GM21529 (cell line): ENCODE data around the gene SAMHD1.
"Not testable (repeated sequence)": the region's sequence is repeated elsewhere in the genome, so short reads cannot be mapped to it uniquely, and the experiment has no call there.

ENCODE experiments used
- ATAC-seq: cut with Tn5 transposase; IDR thresholded peaks from one replicate; pipeline ENCODE4 v1.9.1; 2021; ENCODE audit not compliant: unreplicated experiment

Gene SAMHD1

DNA sequence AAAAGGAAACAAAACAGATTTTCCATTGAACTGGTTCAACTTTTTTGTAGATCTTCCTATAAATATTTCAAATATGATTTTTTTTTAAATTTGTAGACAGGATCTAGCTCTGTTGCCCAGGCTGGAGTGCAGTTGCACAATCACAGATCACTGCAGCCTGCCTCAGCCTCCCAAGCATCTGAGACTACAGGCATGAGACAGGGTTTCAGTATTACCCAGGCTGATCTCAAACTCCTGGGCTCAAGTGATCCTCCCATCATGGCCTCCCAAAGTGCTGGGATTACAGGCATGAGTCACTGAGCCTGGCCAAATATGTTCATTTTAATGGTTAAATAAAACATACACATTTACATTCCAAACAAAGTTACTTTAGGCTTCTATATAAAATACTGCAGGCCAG lies 33.6 kb downstream of the SAMHD1 start:
- ATAC-seq, result no peak

DNA sequence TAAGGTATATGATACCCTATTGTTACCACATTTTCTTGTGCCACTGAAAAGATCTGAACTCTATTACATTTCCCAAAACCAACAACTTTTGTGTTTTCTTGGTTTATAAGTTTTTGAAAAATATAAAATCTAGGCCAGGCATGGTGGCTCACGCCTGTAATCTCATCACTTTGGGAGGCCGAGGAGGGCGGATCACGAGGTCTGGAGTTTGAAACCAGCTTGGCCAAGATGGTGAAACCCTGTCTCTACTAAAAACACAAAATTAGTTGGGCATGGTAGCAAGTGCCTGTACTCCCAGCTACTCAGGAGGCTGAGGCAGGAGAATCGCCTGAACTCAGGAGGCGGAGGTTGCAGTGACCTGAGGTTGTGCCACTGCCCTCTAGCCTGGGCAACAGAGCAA lies 34.3 kb downstream of the SAMHD1 start:
- ATAC-seq, result no peak

- ATAC-seq, result no peak
These were observed 35.3 kb downstream of the SAMHD1 start for GRCh38 chr20:36916199-36916598.

DNA sequence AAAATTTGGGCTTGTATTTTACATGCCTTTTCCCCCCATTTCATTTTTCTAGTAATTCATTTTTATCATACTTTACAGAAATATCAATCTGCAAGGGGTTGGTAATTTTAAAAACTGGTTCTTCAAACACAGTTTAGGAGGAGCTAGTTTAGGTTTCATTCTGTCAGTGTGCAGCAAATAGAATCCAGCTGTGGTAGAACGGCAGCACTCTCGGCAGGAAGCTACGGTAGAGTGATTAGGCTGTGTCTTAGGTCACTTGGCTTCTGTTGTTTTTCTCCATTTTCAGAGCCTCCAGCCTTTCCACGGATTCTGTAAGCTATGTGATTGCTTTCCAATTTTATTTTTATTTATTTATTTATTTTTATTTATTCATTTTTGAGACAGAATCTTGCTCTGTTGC lies 42.9 kb downstream of the SAMHD1 start:
- no peak for ATAC-seq

DNA sequence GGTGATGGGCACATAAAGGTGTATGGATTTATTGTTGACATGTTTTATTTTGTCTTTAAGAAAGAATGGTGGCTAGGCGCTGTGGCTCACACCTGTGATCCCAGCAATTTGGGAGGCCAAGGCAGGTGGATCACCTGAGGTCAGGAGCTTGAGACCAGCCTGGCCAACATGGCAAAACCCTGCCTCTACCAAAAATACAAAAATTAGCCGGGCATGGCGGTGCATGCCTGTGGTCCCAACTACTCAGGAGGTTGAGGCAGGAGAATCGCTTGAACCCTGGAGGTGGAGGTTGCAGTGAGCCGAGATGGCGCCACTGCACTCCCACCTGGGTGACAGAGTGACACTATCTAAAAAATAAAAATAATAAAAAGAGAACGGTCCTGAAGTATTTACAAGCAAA lies 45.4 kb downstream of the SAMHD1 start:
- ATAC-seq, result not testable (repeated sequence)

DNA sequence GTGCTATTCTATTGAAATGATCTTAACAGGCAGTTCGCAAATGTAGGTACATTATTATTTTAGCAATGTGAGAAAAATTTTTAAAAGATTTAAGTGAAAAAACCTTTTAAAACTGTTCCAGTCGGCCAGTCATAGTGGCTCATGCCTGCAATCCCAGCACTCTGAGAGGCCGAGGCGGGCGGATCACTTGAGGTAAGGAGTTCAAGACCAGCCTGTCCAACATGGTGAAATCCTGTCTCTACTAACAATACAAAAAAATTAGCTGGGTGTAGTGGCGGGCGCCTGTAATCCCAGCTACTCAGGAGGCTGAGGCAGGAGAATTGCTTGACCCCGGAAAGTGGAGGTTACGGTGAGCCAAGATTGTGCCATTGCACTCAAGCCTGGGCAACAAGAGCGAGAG lies 45.9 kb downstream of the SAMHD1 start:
- ATAC-seq, result not testable (repeated sequence)

GRCh38 chr20:36904690-36905089 lies 46.8 kb downstream of the SAMHD1 start:
- ATAC-seq, result no peak

DNA sequence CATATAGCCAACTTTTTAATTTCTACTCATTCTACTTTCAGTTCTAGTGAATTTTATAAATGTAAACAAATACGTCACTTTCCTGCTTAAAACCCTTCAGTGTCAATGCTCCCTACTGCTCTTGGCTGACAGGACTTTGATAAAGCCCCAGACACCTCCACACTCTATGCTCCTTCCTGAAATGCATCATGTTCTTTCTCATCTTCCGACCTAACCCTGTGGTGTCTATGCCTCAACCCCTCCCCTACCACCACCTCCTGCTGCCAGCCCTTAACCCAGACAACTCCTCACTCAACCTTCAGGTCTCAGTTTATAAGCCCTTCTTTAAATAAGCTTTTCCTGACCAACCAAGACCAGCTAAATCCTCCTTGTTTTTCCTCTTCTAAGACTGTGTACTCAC lies 56.5 kb downstream of the SAMHD1 start:
- no peak for ATAC-seq

DNA sequence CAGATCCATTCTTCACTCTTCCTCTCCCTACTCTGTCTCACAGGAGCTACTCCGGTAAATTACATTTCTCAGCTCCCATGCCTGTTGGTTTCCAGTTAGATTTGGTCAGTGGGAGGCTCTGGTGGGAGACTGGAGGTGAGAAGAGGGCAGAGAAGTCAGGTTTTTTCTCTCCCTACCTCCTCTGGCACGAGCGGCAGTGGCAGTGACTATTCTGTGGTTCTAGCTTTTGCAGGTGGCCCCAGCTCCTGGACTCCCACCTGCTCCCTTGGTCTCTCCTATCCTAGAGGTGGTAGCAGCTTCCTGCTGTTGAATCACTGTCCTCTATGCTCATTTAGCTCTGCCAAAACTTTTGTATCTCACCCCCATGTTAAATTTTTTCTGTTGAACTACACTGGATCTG lies 57.7 kb downstream of the SAMHD1 start:
- ATAC-seq, result no peak

GRCh38 chr20:36891211-36891610 lies 60.3 kb downstream of the SAMHD1 start:
- ATAC-seq, result no peak

- no peak for ATAC-seq
These were observed 60.9 kb downstream of the SAMHD1 start for GRCh38 chr20:36890586-36890985.

- no peak for ATAC-seq
These were observed 62.5 kb downstream of the SAMHD1 start for GRCh38 chr20:36888880-36889516.

- ATAC-seq, result no peak
These were observed 63.8 kb downstream of the SAMHD1 start for GRCh38 chr20:36887752-36888090.

DNA sequence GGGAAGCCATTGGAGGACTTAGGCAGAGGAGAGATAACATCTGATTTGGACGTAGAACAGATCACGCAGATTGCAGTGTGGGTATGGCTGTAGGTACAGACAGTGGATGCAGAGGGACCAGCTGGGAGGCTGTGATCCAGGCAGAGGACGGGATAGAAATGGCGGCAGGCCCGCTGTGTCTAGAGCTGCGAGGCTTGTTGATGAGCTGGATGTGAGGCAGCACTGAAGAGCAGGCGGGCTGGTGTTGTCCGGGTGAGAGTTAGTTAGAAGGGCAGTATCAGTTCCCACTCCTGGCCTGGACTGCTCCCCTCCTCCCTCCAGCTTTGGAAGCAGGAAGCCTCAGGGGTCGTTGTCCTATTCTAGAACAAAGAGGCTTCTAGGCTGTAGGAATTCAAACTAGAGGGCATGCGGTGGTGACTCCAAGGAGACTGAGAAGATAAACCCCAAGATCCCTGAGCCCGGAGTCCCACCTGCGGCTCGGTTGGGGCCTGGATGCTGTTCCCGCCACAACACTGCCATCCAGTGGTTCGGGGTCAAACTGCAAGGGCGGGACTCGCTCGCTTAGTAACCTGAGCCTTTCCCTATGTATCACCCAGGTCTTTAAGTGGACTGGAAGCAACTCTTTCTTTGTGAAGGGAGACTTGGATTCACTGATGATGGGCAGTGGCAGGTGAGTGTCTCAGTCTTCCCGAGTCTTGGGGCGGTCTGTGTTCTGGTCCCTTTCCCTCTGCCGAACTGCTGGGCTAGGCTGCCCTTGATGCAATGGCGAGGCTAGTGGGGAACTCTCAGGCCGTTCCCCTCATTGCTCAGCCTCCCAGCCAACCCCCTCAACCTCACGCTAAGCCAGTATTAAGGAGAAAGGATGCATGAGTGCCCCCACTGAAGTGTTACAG lies 64.4 kb downstream of the SAMHD1 start:
- ATAC-seq, result peak; percentile 52

DNA sequence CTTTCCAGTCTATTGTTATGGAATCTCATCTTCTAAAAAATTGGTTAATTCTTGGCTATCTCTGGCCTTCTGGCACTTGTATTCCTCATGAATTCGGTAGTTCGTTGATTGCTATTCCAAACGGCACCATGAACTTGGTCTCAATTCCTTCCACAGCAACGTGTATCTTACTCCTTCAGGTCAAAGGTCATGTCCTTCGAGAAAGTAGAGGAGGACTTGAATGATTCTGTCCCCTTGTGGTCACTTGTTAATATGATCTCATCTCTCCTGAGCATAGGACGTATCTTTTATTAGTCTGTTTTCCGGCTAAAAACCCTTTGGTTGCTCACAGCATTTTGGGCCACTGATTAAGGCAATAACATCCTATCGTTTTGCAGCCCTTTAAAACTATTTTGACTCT lies 66.2 kb downstream of the SAMHD1 start:
- no peak for ATAC-seq

DNA sequence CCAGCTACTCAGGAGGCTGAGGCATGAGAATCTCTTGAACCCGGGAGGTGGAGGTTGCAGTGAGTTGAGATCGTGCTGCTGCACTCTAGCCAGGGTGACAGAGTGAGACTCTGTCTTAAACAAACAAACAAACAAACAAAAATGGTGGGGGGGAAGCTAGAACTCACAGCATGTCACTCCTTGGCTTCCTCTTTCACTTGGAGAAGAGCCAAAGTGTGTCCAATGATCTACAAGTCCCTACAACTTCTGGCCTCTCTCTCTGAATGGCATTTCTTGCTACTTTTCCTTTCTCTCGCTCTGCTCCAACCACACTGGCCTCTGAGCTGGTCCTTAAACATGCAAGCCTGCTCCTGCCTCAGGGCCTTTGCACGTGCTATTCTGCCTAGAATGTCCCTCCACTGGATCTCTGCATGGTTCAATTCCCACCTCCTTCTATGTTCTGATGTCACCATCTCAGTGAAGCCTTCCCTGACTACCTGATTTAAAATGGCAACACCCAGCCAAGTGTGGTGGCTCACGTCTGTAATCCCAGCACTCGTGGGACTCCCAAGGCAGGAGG lies 67.5 kb downstream of the SAMHD1 start:
- no peak for ATAC-seq

GRCh38 chr20:36881888-36882287 lies 69.6 kb downstream of the SAMHD1 start:
- peak; percentile 52 for ATAC-seq

DNA sequence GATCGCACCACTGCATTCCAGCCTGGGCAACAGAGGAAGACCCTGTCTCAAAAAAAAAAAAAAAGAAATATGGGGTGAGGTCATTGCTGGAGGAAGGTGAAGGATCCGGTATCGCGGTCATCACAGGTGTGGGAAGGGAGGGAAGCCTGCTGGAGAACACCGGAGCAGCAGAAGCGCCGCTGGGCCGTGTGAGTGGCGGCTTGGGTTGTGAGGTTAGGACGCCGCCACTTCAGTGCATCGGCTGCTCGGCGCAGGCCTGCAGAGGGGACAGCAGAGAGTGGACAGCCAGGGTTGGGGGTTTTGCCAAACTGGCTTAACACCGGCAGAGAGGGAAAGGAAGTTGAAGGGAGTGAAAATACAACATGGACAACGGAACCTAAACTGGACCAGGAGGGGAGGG lies 70.2 kb downstream of the SAMHD1 start:
- ATAC-seq, result no peak

DNA sequence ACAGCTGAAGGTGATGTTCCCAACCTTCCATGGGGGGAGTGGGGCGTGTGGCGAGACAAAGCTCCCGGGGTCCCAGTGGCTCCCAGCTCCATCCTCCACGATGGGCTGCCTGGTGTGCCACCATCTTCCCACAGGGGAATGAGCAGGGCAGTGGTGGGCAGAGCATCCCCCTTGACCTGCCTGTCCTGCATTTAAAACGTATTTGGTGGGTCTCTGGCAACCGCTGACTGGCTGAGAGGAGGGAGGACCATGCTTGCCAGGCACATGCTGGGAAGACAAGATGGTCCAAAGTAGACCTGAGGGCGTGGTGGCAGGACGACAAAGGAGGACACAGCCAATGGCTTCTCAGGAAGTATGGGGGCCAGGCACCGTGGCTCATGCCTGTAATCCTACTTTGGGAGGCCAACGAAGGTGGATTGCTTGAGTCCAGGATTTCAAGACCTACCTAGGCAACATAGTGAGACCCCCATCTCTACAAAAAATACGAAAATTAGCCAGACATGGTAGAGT lies 70.7 kb downstream of the SAMHD1 start:
- no peak for ATAC-seq

- no peak for ATAC-seq
These were observed 72.6 kb downstream of the SAMHD1 start for GRCh38 chr20:36878941-36879340.

DNA sequence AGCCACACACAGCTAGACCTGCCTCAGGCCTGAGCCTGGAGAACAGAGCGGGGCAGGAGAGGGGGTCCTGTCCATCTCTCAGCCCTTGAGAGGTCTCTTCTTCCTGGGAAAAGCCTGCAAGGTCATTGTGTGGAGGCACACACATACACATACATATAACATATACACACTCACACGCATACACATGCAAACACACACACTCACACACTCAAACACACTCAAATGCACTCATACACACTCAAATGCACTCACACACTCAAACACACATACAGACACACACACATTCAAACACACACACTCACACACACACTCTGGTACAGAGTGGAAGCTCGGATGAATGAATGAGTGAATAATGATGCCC lies 75.1 kb downstream of the SAMHD1 start:
- no peak for ATAC-seq
